Fibroblast of lung (primary cell): ENCODE measurements around the gene TMEM201.

ENCODE experiments used
- EZH2 ChIP-seq: IDR thresholded peaks from 2 replicates; pipeline ENCODE4 v1.5.1; 2012; ENCODE audit warnings: low read length, control low read depth, mild to moderate bottlenecking; ENCODE audit errors: missing control alignments
- TF ChIP-seq, protein P1 (sequence below), 2 donors: IDR thresholded peaks in 1 of 2; conservative IDR thresholded peaks in 1 of 2; 1 replicate in 1 of 2; 2 replicates in 1 of 2; pipeline ENCODE4 v1.5.1; 2011 to 2012; ENCODE audit warnings: low read length in 2 of 2, control low read depth in 1 of 2, inconsistent platforms in 1 of 2, low read depth in 1 of 2, mild to moderate bottlenecking in 1 of 2

DNA sequence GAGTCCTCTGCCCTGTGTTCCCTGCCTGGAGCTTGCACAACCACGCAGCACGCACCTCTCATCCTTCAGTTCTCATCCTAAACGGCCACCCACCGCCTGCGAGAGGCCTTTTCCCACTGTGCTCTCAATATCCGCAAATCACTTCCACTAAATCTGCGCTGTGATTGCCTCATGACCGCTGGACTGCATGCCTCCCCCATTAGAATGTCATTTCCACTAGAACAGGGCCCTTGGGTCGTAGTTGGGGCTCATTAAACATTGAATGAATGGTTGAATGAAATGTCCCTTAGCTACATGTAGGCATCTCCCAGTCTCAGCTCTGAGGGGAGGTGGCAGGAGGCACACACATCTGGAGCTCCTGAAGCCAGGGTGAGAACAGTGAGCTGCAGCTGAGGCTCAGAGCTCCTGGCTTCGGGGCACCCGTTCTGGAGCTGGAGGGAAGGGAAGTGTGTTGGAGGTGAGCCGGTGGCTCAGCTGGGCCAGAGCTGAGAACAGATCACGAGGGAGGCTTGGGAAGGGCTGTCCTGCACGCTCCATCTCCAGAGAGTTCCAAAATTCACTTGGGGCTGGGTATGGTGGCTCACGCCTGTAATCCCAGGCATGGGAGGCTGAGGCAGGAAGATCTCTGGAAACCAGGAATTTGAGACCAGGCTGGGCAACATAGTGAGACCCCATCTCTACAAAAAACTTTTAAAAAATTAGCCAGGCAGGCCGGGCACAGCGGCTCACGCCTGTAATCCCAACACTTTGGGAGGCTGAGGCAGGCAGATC is 30.4 kb downstream of the TMEM201 start:
- TF ChIP-seq, protein P1, sequence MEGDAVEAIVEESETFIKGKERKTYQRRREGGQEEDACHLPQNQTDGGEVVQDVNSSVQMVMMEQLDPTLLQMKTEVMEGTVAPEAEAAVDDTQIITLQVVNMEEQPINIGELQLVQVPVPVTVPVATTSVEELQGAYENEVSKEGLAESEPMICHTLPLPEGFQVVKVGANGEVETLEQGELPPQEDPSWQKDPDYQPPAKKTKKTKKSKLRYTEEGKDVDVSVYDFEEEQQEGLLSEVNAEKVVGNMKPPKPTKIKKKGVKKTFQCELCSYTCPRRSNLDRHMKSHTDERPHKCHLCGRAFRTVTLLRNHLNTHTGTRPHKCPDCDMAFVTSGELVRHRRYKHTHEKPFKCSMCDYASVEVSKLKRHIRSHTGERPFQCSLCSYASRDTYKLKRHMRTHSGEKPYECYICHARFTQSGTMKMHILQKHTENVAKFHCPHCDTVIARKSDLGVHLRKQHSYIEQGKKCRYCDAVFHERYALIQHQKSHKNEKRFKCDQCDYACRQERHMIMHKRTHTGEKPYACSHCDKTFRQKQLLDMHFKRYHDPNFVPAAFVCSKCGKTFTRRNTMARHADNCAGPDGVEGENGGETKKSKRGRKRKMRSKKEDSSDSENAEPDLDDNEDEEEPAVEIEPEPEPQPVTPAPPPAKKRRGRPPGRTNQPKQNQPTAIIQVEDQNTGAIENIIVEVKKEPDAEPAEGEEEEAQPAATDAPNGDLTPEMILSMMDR (conservative IDR thresholded peaks at IDR 0.05 in 1 of 2, IDR thresholded peaks at IDR 0.05 in 1 of 2; ENCODE audit: low read depth in 1 of 2, low read length in 2 of 2) = no peak
- no peak for TF ChIP-seq EZH2
